CD4-positive, alpha-beta T cell treated with Interleukin-17A for 1 hour (primary cell): Measurements from ENCODE around the gene LMTK2.

ENCODE experiments used
- DNase-seq: peaks from one replicate; pipeline ENCODE4 v3.0.0-alpha.2; 2020

LMTK2 gene

GRCh38 chr7:98106647-98107312, at the start of gene LMTK2:
Gene LMTK2 (plus strand): TSS chr7:98106862. CDS start chr7:98107178, 316 bp downstream.
- peak; percentile 96 for DNase-seq

- no peak for DNase-seq
Measured at GRCh38 chr7:98057157-98057556, 49.5 kb upstream of the LMTK2 start.

GRCh38 chr7:98058186-98058585, 48.5 kb upstream of the LMTK2 start:
- no peak for DNase-seq

- no peak for DNase-seq
Measured at GRCh38 chr7:98064233-98064632, 42.4 kb upstream of the LMTK2 start.

GRCh38 chr7:98066208-98066607, 40.5 kb upstream of the LMTK2 start:
- DNase-seq: no peak

- no peak for DNase-seq
Measured at GRCh38 chr7:98066934-98067507, 39.6 kb upstream of the LMTK2 start.

GRCh38 chr7:98073047-98073446, 33.6 kb upstream of the LMTK2 start:
- no peak for DNase-seq

- DNase-seq: no peak
Measured at GRCh38 chr7:98075801-98076200, 30.9 kb upstream of the LMTK2 start.

GRCh38 chr7:98077762-98078161, 28.9 kb upstream of the LMTK2 start:
- no peak for DNase-seq

GRCh38 chr7:98078197-98078870, 28.3 kb upstream of the LMTK2 start:
- DNase-seq: no peak

GRCh38 chr7:98079891-98080648, 26.6 kb upstream of the LMTK2 start:
- DNase-seq: no peak

GRCh38 chr7:98081319-98081718, 25.3 kb upstream of the LMTK2 start:
- no peak for DNase-seq

GRCh38 chr7:98084631-98085030, 22.0 kb upstream of the LMTK2 start:
- DNase-seq: no peak

GRCh38 chr7:98085674-98086073, 21.0 kb upstream of the LMTK2 start:
- DNase-seq: no peak

- no peak for DNase-seq
Measured at GRCh38 chr7:98086281-98086718, 20.4 kb upstream of the LMTK2 start.

GRCh38 chr7:98088109-98088508, 18.6 kb upstream of the LMTK2 start:
- DNase-seq: no peak

GRCh38 chr7:98090116-98090515, 16.5 kb upstream of the LMTK2 start:
- no peak for DNase-seq

GRCh38 chr7:98091061-98091460, 15.6 kb upstream of the LMTK2 start:
- no peak for DNase-seq

GRCh38 chr7:98091523-98091922, 15.1 kb upstream of the LMTK2 start:
- DNase-seq: no peak

GRCh38 chr7:98097042-98097645, 9.5 kb upstream of the LMTK2 start:
- no peak for DNase-seq

GRCh38 chr7:98100088-98100487, 6.6 kb upstream of the LMTK2 start:
- no peak for DNase-seq

GRCh38 chr7:98102170-98102569, 4.5 kb upstream of the LMTK2 start:
- DNase-seq: no peak

- no peak for DNase-seq
Measured at GRCh38 chr7:98105942-98106544, 619 bp upstream of the LMTK2 start.
